Stimulated activated CD8-positive, alpha-beta memory T cell treated with anti-CD3 and anti-CD28 coated beads, Interleukin-15, amount 100 ng/mL, for 1 hour (primary cell): Measurements from ENCODE around the gene POLD4.
A peak's percentile ranks its signal among the peaks of the same experiment; 100 is the strongest.
"Not testable (repeated sequence)": the region's sequence is repeated elsewhere in the genome, so short reads cannot be mapped to it uniquely, and the experiment has no call there.

Experiments
- DNase-seq: peaks from one replicate; pipeline ENCODE4 v3.0.0-alpha.2; 2020; ENCODE audit warnings: low read depth

POLD4 gene

DNA sequence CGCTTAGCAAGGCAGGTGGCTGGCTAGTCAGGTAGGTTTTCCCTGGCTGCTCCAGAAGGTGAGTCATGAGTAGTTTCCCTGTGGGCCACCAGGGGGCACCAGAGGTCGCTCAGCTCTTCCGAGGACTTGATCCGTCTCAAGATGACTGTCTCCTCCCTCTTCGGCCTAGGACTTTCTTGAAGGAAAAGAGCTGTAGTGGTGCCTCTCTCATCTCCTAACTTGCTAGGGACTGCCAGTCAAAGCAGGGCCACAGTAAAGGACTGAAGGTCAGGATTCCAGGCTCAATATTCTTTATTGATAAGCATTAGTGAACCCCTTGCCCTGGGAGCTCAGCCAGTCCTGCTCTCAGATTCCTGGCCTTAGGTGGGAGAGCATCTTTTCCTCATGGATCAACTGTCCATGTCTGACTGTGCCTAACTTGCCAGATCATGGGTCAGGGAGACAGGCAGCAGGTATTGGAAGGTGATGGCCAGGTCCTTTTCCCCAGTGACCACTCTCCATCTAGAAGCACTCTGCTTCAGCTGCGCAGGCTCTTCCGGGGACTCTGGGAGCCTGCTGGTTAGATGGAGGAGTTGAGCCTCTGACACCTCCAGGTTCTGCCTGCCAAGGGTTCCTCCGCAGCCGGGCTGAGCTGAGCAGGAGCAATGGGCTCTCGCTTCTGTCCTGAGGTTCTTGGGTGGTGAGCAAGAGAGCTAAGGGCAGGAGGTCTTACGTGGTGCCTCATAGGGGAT lies 1.9 kb downstream of the POLD4 start:
- DNase-seq = peak; percentile 39

- no peak for DNase-seq
Observed at GRCh38 chr11:67349928-67350465, 3.3 kb downstream of the POLD4 start.

GRCh38 chr11:67349457-67349856 lies 3.9 kb downstream of the POLD4 start:
- no peak for DNase-seq

- no peak for DNase-seq
Observed at GRCh38 chr11:67349036-67349435, 4.3 kb downstream of the POLD4 start.

DNA sequence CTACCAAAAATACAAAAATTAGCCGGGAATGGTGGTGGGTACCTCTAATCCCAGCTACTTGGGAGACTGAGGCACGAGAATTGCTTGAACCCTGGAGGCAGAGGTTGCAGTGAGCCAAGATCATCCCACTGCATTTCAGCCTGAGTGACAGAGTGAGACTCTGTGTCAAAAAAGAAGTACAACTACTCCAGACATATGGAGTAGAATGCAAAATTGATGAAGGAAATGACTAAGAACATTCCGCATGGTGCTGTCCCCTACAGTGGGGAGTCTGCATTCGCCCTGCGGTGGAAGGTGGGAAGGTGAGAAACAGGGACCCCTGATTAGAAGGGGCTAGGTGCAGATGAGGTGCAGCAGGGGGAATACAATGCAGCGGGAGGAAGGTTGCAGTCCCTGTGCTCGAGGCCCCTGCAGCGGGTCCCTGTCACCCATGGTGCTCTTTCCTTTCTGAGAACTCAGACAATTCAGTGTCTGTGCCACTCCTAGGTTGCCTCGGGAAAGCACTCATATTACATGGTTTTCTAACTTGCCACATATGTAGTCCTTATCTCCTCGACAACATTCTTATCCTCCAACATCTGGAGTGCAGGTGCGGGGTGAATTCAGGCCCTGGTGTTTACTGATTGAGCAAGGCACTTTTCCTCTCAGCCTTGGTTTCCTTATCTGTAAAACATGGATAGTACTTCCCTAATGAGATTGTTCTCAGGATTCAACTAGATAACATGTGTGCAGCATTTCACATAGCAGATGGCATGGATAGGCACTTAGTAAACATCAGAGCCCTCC lies 5.2 kb downstream of the POLD4 start:
- DNase-seq = no peak

DNA sequence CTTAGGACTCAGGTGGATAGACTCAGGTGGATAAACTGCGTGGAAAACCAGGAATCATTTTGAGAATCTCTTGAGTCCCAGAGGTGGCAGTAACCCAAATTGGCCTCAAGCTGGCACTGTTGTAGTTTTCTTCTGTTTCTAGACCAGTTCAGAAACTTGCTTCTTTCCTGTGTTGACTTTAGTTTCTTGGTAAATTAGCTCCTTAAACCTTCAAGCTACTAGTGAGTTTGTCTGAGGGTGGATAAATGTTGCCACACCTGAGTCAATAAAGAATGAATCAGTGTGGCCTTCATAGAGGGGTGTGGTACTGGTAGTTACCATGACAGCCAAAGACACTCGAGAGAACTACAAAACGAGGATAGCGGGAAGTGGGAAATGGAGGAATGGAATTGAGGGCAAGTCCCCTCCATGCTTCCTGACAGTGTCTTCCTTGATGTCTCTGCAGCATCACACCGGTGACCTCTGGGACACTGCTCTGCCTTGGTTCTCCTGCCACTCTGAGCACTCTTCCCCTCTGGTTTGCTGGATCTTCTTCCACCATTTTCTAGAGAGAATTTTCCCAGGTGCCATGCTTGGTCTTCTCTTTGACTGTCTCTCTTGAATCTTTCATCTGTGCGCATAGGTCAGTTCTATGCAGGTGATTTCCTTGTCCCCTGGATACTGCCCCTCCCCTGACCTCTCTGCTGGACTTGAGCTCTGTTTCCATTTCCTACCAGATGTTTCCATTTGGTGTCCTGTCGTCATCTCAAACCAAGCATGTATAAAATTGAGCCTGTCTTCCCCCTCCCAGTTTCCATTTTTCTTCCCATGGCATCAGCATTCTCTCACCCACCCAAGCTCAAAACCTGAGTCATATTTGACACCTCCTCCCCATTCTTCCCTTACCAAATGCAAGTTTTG lies 7.2 kb downstream of the POLD4 start:
- no peak for DNase-seq

GRCh38 chr11:67345247-67345919 lies 8.0 kb downstream of the POLD4 start:
- DNase-seq = no peak

GRCh38 chr11:67344264-67344663 lies 9.1 kb downstream of the POLD4 start:
- DNase-seq = no peak

GRCh38 chr11:67337257-67337656 lies 16.1 kb downstream of the POLD4 start:
- DNase-seq = no peak

GRCh38 chr11:67332081-67332691 lies 21.2 kb downstream of the POLD4 start:
- DNase-seq = no peak

DNA sequence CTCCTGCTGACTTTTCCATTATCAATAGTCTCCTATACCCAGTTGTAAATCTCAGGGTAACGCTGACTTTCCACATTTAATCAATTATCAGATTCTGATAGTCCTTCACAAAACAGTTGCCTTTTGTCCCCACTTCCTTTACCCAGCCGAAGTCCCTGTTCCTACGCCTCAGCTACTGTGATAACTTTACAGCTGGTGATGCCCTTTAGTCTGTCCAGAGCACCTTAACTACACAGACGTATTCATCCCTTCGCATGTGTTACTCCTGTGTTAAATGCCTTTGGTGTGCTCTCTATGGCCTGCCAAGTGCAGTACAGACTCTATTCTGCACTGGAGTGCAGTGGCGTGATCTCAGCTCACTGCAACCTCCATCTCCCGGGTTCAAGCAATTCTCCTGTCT lies 29.8 kb downstream of the POLD4 start:
- no peak for DNase-seq

GRCh38 chr11:67322049-67322448 lies 31.3 kb downstream of the POLD4 start:
- DNase-seq = no peak

DNA sequence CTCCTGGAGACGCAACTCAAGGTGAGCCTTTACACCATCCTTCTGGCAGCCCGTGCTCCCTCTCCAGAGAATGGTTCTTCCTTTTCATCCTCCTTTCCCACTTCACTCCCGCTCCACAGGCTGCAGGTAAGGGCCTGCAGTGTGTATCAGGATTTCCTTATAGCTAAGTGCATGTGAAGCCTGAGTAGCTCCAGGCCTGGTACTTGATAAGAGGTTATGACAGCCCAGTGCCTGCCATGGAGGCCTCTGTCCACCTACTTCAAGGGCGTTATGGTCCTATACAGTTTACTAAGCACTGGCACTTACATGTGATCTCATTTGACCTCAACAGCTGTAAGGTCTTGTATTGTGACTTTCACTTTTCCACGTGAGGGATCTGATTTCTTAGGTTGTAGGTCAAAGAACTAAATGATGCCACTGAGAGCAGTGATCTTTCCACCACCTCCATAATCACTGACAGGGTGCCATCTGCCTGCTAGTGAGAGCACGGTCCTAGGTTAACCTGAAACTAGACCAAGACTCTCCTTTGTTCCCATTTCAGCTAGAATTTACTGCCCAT lies 32.0 kb downstream of the POLD4 start:
- DNase-seq = no peak

GRCh38 chr11:67320691-67321090 lies 32.7 kb downstream of the POLD4 start:
- DNase-seq = no peak

DNA sequence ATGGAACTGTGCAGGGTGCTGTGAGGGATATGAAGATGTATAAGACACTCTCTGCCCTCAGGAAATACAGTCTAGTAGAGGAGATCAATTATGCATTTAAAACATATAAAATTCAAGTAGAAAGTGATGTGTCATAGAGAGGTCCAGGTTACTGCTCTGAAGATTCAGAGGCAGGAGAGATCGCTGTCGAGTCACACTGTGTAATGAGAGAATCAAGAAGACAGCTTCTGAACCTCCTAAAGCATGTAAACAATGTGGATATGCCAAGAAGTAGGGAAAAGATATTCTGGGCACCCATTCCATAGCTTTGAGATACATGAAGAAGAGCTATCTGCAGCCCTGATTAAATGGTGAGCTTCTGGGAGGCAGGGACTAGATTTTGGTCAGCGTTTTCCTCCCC lies 33.3 kb downstream of the POLD4 start:
- DNase-seq = no peak

GRCh38 chr11:67318876-67319275 lies 34.5 kb downstream of the POLD4 start:
- not testable (repeated sequence) for DNase-seq

DNA sequence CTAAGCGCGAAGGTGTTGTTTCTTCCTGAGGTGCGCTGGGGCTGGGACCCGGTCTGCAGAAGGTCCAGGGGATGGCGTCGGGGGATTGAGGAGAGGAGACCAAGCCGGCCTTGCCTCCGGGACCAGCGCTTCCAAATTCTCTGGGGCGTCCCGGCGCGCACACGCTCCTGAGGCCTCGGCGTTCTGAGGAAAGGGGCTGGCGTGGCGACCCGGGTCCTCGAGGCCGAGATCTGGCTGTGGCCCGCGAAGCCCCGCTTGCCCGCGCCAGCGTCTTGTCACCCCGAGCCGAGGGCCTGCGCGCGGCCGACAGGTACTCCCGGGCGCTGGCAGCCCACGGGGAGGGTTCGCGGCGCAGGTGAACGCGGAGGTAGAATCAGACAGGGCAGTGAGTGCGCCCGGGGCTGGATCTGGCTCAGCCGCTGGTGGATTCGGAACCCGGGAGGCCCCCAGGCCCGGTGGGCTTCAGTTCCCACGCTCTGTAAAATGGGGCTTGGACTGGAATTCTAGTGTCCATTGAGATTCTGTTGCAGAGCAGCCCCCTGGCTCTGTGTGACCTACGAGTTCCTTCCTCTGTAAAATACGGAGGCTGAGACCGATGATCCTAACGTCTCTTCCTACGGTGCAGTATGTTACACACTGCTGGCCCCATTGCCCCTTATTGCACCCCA lies 35.3 kb downstream of the POLD4 start:
- DNase-seq = no peak

DNA sequence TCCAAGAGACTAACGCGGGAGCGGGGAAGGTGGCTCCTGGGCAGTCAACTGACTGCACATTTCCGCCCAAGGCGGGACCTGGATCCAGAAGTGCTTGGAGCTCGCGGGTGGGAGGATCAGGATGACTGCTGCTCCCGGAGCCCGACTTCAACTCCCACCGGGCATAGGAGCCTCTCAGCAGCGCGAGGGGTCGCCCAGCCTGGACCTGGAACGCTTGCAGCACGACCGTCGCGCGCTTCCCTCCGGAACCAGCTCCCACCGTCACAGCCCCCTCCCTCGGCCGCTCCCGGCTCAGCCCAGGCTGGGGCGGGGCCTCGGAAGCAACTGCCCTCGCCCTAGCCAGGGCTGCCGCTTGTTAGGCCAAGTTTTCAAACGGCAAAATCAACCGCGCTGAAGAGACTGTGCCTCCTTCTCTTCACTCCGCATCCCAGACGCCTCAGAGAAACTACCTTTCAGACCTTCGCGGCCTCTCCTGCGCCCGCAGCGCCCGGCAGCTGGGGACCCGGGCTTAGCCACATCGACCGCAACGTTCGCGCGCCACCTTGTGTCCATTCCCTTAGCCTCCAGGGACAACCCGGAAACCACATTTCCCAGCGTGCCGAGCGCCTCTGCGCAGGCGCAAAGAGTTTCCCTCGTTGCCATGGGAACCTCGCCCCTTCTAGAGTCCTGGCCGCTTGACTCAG lies 36.0 kb downstream of the POLD4 start:
- DNase-seq = peak; percentile 99

- DNase-seq = no peak
Observed at GRCh38 chr11:67316882-67317204, 36.5 kb downstream of the POLD4 start.

DNA sequence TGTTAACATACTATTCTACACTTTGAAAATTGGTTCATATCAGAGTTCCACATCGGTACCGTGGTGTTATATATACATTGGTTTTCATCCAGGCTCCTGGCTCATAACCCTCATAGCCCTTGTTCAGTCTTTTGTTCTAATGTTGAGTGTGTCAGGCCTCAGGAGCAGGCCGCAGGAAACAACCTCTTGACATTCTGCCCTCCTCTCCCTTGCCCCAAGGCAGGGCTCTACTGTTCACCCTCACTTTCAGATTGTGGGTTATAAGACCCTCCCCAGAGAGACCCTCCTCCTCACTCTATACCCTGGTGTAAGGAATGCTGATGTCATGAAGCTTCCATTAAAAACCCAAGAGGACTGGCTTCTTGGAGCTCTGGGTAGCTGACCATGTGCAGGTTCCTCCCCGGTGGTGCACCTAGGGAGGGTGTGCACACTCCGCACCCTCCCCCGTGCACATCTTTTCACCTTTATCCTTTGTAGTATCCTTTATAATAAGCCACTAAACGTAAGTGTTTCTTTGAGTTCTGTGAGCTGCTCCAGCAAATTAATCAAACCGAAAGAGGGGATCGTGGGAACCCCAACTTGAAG lies 37.9 kb downstream of the POLD4 start:
- DNase-seq = no peak
